Endothelial cell (in vitro differentiated cells): ENCODE data around the gene SPATA31C2. TPM values are rescaled to one million over a fixed set of nuclear protein-coding genes. Genes with fewer than 3 reads are reported as not detected.
"Not testable (repeated sequence)": the region's sequence is repeated elsewhere in the genome, so short reads cannot be mapped to it uniquely, and the experiment has no call there.

Experiments
- DNase-seq: peaks from one replicate; pipeline ENCODE4 v3.0.0; 2021; ENCODE audit warnings: low spot score
- H3K27ac Mint-ChIP-seq: one replicate; pipeline ENCODE4 v1.8.0; 2021; ENCODE audit warnings: mixed read lengths, inconsistent platforms; ENCODE audit not compliant: unreplicated experiment
- H3K27me3 Mint-ChIP-seq: one replicate; pipeline ENCODE4 v1.8.0; 2021; ENCODE audit warnings: mild to moderate bottlenecking, moderate library complexity, mixed read lengths, inconsistent platforms; ENCODE audit not compliant: unreplicated experiment
- H3K36me3 Mint-ChIP-seq: one replicate; pipeline ENCODE4 v1.8.0; 2021; ENCODE audit warnings: mild to moderate bottlenecking, low read depth, mixed read lengths, inconsistent platforms; ENCODE audit not compliant: unreplicated experiment
- H3K4me1 Mint-ChIP-seq: one replicate; pipeline ENCODE4 v1.8.0; 2021; ENCODE audit warnings: mild to moderate bottlenecking, mixed read lengths, inconsistent platforms; ENCODE audit not compliant: unreplicated experiment
- H3K4me3 Mint-ChIP-seq: one replicate; pipeline ENCODE4 v1.8.0; 2021; ENCODE audit warnings: mild to moderate bottlenecking, mixed read lengths, inconsistent platforms; ENCODE audit not compliant: unreplicated experiment
- H3K9me3 Mint-ChIP-seq: one replicate; pipeline ENCODE4 v1.8.0; 2021; ENCODE audit warnings: mixed read lengths, inconsistent platforms; ENCODE audit not compliant: unreplicated experiment
- CTCF ChIP-seq: fragments of 200-600 bp; sonication (generic); IDR thresholded peaks from one replicate; pipeline ENCODE4 v1.5.0; 2021; ENCODE audit warnings: antibody characterized with exemption; ENCODE audit not compliant: unreplicated experiment
- total RNA-seq: library from RNA; stranded (reverse); fragmentation: NEBNext Ultra II Directional; extraction: Animal tissue kit (Norgen Biotek cat#: 25700); gene quantifications from one replicate; pipeline ENCODE4 v1.2.1, GENCODE V29; 2021; ENCODE audit not compliant: unreplicated experiment

The SPATA31C2 gene
- total RNA-seq, 1 donor from 2014 or later: not detected

DNA sequence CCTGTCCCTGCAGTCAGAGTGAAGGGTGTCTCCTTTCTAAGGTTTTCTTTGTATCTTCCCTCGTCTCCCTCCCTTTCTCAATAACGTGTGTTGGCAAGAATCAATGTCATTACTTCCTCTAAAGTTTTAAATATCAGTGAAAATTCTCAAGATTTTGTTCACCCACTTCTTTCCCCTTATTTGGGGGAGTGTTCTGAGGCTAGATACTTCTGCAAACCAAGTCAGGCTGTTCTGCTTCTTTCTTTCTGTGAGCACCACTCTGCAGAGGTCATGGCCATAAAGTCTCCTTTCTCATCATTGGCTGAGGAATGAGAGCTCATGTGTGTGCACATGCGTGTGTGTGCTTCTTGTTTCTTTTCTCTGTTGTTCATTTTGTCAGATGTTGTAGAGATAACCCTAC is 26.6 kb upstream of the SPATA31C2 start:
- no peak for TF ChIP-seq CTCF
- no peaks in the 10 kb centered on the region for H3K4me1 Mint-ChIP-seq
- H3K36me3 Mint-ChIP-seq: no peaks in the 10 kb centered on the region
- no peak overlapping the region for H3K27ac Mint-ChIP-seq
- H3K27me3 Mint-ChIP-seq: peaks cover 5% of the 10 kb centered on the region
- no peaks in the 10 kb centered on the region for H3K9me3 Mint-ChIP-seq
- no peak overlapping the region for H3K4me3 Mint-ChIP-seq
- no peak for DNase-seq

DNA sequence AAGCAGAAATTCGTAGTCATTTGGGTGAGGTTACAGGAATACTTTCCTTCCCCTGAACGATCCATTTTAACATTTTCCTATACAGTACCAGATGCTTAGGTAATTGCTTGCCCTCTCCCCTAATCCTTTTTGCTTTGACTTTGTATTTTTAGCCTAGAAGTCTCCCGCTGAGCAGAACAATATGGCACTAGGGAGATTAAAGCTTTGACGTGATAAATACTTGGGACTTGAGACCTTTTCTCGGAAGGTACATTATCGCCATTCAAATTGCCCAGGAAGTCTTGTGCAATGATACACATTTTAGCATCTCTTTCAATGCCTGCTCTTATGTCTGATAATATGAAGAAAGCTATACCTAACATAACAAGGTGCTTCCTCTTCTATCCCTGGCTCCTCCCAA is 22.9 kb upstream of the SPATA31C2 start:
- Mint-ChIP-seq H3K4me1 (no peaks in the 10 kb centered on the region), H3K27ac (no peak overlapping the region), H3K9me3 (no peaks in the 10 kb centered on the region), H3K4me3 (no peak overlapping the region), H3K27me3 (peaks cover 5% of the 10 kb centered on the region), H3K36me3 (no peaks in the 10 kb centered on the region)
- no peak for DNase-seq
- no peak for TF ChIP-seq CTCF

GRCh38 chr9:88143957-88144625 is 5.8 kb upstream of the SPATA31C2 start:
- no peaks in the 10 kb centered on the region for H3K36me3 Mint-ChIP-seq
- no peaks in the 10 kb centered on the region for H3K4me1 Mint-ChIP-seq
- H3K9me3 Mint-ChIP-seq: no peaks in the 10 kb centered on the region
- H3K27ac Mint-ChIP-seq: no peak overlapping the region
- H3K4me3 Mint-ChIP-seq: no peak overlapping the region
- DNase-seq: no peak
- H3K27me3 Mint-ChIP-seq: peaks cover 3% of the 10 kb centered on the region
- TF ChIP-seq CTCF: no peak

DNA sequence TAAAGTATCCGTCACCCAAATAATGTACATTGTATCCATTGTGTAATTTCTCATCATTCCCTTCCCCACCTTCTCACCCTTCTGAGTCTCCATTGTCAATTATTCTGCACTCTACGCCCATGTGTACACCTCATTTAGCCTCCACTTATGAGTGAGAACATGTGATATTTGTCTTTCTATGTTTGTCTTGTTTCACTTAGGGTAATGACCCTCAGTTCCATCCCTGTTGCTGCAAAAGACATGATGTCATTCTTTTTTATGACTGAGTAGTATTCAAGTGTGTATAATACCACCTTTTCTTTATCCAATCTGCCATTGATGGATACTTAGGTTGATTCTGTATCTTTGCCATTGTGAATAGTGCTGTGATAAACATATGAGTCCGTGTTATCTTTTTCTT is 4.9 kb upstream of the SPATA31C2 start:
- H3K9me3 Mint-ChIP-seq: no peaks in the 10 kb centered on the region

DNA sequence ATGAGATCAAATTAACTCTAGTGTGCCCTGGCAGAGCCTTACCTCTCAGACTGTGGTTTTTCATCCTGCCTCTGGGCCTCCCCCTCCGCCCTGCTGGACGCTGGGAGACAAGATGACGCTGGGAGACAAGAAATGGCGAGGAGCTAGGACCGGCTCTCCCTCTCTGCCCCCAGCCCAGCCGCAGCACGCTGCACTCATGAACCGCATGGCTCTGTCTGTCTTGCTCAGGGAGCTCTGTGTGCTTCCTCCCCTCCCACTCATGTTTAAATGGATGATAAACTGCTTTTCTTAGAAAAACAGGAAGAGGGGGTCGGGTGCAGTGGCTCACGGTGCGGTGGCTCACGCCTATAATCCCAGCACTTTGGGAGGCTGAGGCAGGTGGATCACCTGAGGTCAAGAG is 4.7 kb downstream of the SPATA31C2 start:
- DNase-seq, H3K36me3 Mint-ChIP-seq, H3K4me3 Mint-ChIP-seq, H3K9me3 Mint-ChIP-seq, H3K27me3 Mint-ChIP-seq, H3K4me1 Mint-ChIP-seq, H3K27ac Mint-ChIP-seq: not testable (repeated sequence)

More for the DNA sequence above, 4.9 kb upstream of the SPATA31C2 start:
- TF ChIP-seq CTCF: no peak
- Mint-ChIP-seq H3K27me3 (peaks cover 3% of the 10 kb centered on the region), H3K4me3 (no peak overlapping the region), H3K27ac (no peak overlapping the region), H3K4me1 (no peaks in the 10 kb centered on the region), H3K36me3 (no peaks in the 10 kb centered on the region)
- DNase-seq: no peak

DNA sequence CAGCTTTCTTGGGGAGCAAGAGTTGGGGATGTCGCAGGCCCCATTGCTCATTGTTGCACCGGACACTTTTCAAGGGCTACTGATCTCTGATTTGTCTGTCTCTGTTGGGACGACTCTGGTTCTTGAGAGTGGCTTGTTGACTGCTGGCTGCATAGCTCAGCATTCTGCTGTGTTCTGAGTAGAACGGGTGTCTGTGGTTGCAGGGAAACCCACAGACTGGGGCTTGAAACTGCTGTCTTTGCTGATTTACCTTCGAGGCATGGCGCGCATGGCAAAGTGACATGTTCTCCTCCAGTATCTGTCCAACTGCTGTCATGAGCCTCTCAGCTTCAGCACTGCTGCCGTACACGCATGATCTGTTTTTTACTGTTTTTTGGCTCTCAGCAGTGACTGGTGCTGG is 8.7 kb downstream of the SPATA31C2 start:
- H3K27ac Mint-ChIP-seq, H3K9me3 Mint-ChIP-seq, H3K4me1 Mint-ChIP-seq, DNase-seq, H3K27me3 Mint-ChIP-seq, H3K36me3 Mint-ChIP-seq, H3K4me3 Mint-ChIP-seq: not testable (repeated sequence)

- H3K27ac Mint-ChIP-seq, DNase-seq, H3K36me3 Mint-ChIP-seq, H3K9me3 Mint-ChIP-seq, H3K27me3 Mint-ChIP-seq, H3K4me3 Mint-ChIP-seq, H3K4me1 Mint-ChIP-seq: not testable (repeated sequence)
Measured at GRCh38 chr9:88127700-88128300, 10.5 kb downstream of the SPATA31C2 start.

GRCh38 chr9:88123413-88123812 is 14.9 kb downstream of the SPATA31C2 start:
- DNase-seq, H3K36me3 Mint-ChIP-seq, H3K27me3 Mint-ChIP-seq, H3K27ac Mint-ChIP-seq, H3K9me3 Mint-ChIP-seq, H3K4me1 Mint-ChIP-seq, H3K4me3 Mint-ChIP-seq: not testable (repeated sequence)
